Astrocyte (in vitro differentiated cells and primary cell): ENCODE measurements around the gene CPPED1.

Experiments
- CTCF ChIP-seq: IDR thresholded peaks from 2 replicates; pipeline ENCODE4 v1.5.1; 2011; ENCODE audit warnings: low read depth, mild to moderate bottlenecking, inconsistent platforms, low read length, moderate library complexity; ENCODE audit not compliant: insufficient read depth
- EZH2 ChIP-seq: IDR thresholded peaks from 2 replicates; pipeline ENCODE4 v1.6.1; 2012; ENCODE audit warnings: mild to moderate bottlenecking, low read length, inconsistent platforms; ENCODE audit not compliant: insufficient read depth

- TF ChIP-seq EZH2 (no peak), CTCF (no peak)
Measured at GRCh38 chr16:12677502-12677901, 126.2 kb downstream of the CPPED1 start.
